Ishikawa (cell line): Measurements from ENCODE around the gene BRD7.

Experiments used
- EP300 ChIP-seq: IDR thresholded peaks from 2 replicates; pipeline ENCODE4 v1.6.1; 2012; ENCODE audit warnings: borderline replicate concordance
- FOXM1 ChIP-seq: IDR thresholded peaks from 2 replicates; pipeline ENCODE4 v1.6.1; 2012; ENCODE audit warnings: low read depth, borderline replicate concordance
- RAD21 ChIP-seq: IDR thresholded peaks from 2 replicates; pipeline ENCODE4 v1.6.1; 2012; ENCODE audit warnings: low read depth
- REST ChIP-seq: IDR thresholded peaks from 2 replicates; pipeline ENCODE4 v1.6.1; 2012; ENCODE audit warnings: low read depth, mild to moderate bottlenecking
- TAF1 ChIP-seq: IDR thresholded peaks from 2 replicates; pipeline ENCODE4 v1.6.1; 2012; ENCODE audit warnings: low read depth, mild to moderate bottlenecking
- USF1 ChIP-seq: IDR thresholded peaks from 2 replicates; pipeline ENCODE4 v1.6.1; 2012

- TF ChIP-seq TAF1 = no peak
- TF ChIP-seq RAD21 = no peak
- no peak for TF ChIP-seq EP300
- TF ChIP-seq REST = no peak
- no peak for TF ChIP-seq USF1
- TF ChIP-seq FOXM1 = no peak
Observed at GRCh38 chr16:50270510-50271147, 98.2 kb downstream of the BRD7 start.
